K562 (cell line): ENCODE data around the gene CXorf65. TPM values are rescaled to one million over a fixed set of nuclear protein-coding genes. Genes with fewer than 3 reads are reported as not detected.

ENCODE experiments used
- ATAC-seq: fragments of 200-7000 bp; cut with Tn5 transposase; 3 replicates; pipeline ENCODE4 v1.9.1; 2020; ENCODE audit warnings: moderate library complexity
- BruUV-seq: library from RNA; stranded (reverse); fragments of 400-500 nt; replicated peaks from 2 replicates; lab custom pipeline; 2021; lab: Mats Ljungman, UMichigan
- CTCF ChIA-PET: fragments of 300-600 bp; formaldehyde crosslinking; extraction: SDS; loops from one replicate; lab custom pipeline; 2021; ENCODE audit warnings: low intra/inter-chr PET ratio; lab: Yijun Ruan, JAX
- POLR2A ChIA-PET: fragments of 300-600, 350-650 bp; sonication (Branson Sonifier 250); formaldehyde crosslinking; extraction: SDS; loops from one replicate; lab custom pipeline; 2021; ENCODE audit warnings: antibody characterized with exemption, inconsistent platforms; lab: Yijun Ruan, JAX
- DNase-seq, 4 experiments: peaks; one replicate each; pipeline versions ENCODE4 v3.0.0 to v3.0.0-alpha.2; 2011 to 2018; ENCODE audit warnings: low spot score in 3 of 4, mixed read lengths in 3 of 4; ENCODE audit errors: extremely low read depth in 1 of 4
- FAIRE-seq: peaks from 2 replicates; lab custom pipeline; 2011; peaks lifted over from hg19 to GRCh38; lab: Jason Lieb, UNC
- H2AFZ ChIP-seq: 2 replicates; pipeline ENCODE4 v1.6.0; 2011; ENCODE audit warnings: low read depth, low read length, control low read depth, inconsistent platforms
- H3K27ac ChIP-seq: fragments of 200-600 bp; 3 replicates; pipeline ENCODE4 v1.8.0; 2011; ENCODE audit warnings: low read depth, mild to moderate bottlenecking, control low read depth, inconsistent platforms, low read length, moderate library complexity, mixed read lengths; ENCODE audit errors: extremely low read depth
- H3K27me3 ChIP-seq, 2 experiments: fragments of 300-600 bp in 1 of 2; 2 replicates in 1 of 2; 3 replicates in 1 of 2; pipeline versions ENCODE4 v1.6.0 to v1.8.0; 2011; ENCODE audit warnings: inconsistent platforms in 2 of 2, low read length in 2 of 2, mild to moderate bottlenecking in 1 of 2, mixed read lengths in 1 of 2, moderate library complexity in 1 of 2; ENCODE audit not compliant: control insufficient read depth in 2 of 2, insufficient read depth in 2 of 2
- H3K36me3 ChIP-seq: fragments of 300-600 bp; 3 replicates; pipeline ENCODE4 v1.8.0; 2011; ENCODE audit warnings: mild to moderate bottlenecking, low read length, inconsistent platforms; ENCODE audit not compliant: control insufficient read depth, insufficient read depth
- H3K4me1 ChIP-seq, 2 experiments: fragments of 200-600 bp in 1 of 2; replicated peaks in 1 of 2; 2 replicates in 1 of 2; 3 replicates in 1 of 2; pipeline versions ENCODE4 v1.5.1 to v1.8.0; 2011; ENCODE audit warnings: inconsistent platforms in 2 of 2, low read length in 2 of 2, mild to moderate bottlenecking in 1 of 2, mixed read lengths in 1 of 2, moderate library complexity in 1 of 2; ENCODE audit not compliant: control insufficient read depth in 2 of 2, insufficient read depth in 2 of 2
- H3K4me2 ChIP-seq: 2 replicates; pipeline ENCODE4 v1.6.1; 2011; ENCODE audit warnings: low read length, control low read depth, inconsistent platforms, mixed read lengths; ENCODE audit not compliant: insufficient read depth
- H3K4me3 ChIP-seq: fragments of 200-600 bp; sonication (generic), shearing (Covaris generic); 2 replicates; pipeline ENCODE4 v1.5.1; 2016; ENCODE audit warnings: control low read depth, inconsistent platforms
- H3K79me2 ChIP-seq: fragments of 200-600 bp; 3 replicates; pipeline ENCODE4 v1.8.0; 2011; ENCODE audit warnings: low read length, inconsistent platforms; ENCODE audit not compliant: control insufficient read depth, insufficient read depth
- H3K9ac ChIP-seq, 2 experiments: 2 replicates each; pipeline versions ENCODE4 v1.6.0 to v1.6.1; 2011; ENCODE audit warnings: low read depth in 2 of 2, low read length in 2 of 2, control low read depth in 1 of 2, inconsistent platforms in 1 of 2, mild to moderate bottlenecking in 1 of 2, mixed read lengths in 1 of 2; ENCODE audit not compliant: insufficient read depth in 1 of 2
- H3K9me1 ChIP-seq: one replicate; pipeline ENCODE4 v1.6.0; 2011; ENCODE audit warnings: inconsistent platforms, mild to moderate bottlenecking, low read length, moderate library complexity; ENCODE audit not compliant: control insufficient read depth, insufficient read depth
- H3K9me3 ChIP-seq: replicated peaks from 2 replicates; pipeline ENCODE4 v1.5.1; 2011; ENCODE audit warnings: low read depth, low read length, inconsistent platforms; ENCODE audit not compliant: control insufficient read depth, insufficient read depth
- H4K20me1 ChIP-seq: replicated peaks from 2 replicates; pipeline ENCODE4 v1.6.1; 2011; ENCODE audit warnings: low read length, inconsistent platforms, mixed read lengths; ENCODE audit not compliant: control insufficient read depth, insufficient read depth
- DACH1 ChIP-seq: fragments of 450-650 bp; IDR thresholded peaks from 2 replicates; pipeline ENCODE4 v1.6.1; 2018; ENCODE audit not compliant: partially characterized antibody
- ILK ChIP-seq: fragments of 450-650 bp; IDR thresholded peaks from 2 replicates; pipeline ENCODE4 v1.6.1; 2016; ENCODE audit warnings: missing genetic modification characterization, low read depth, mild to moderate bottlenecking, missing compliant biosample characterization, moderate library complexity, borderline replicate concordance
- LEF1 ChIP-seq: fragments of 450-650 bp; IDR thresholded peaks from 2 replicates; pipeline ENCODE4 v1.6.1; 2016; ENCODE audit warnings: mild to moderate bottlenecking
- PKNOX1 ChIP-seq: fragments of 450-650 bp; IDR thresholded peaks from 2 replicates; pipeline ENCODE4 v1.6.1; 2016
- RFX7 ChIP-seq: fragments of 250-450 bp; sonication (Bioruptor Pico); IDR thresholded peaks from 2 replicates; pipeline ENCODE4 v1.5.1; 2021; ENCODE audit warnings: mild to moderate bottlenecking
- TRIM25 ChIP-seq: fragments of 450-650 bp; IDR thresholded peaks from 2 replicates; pipeline ENCODE4 v1.7.0; 2016; ENCODE audit warnings: borderline replicate concordance
- WHSC1 ChIP-seq: IDR thresholded peaks from one replicate; pipeline ENCODE4 v1.6.1; 2012; ENCODE audit warnings: low read length, control low read depth, inconsistent platforms
- ZC3H11A ChIP-seq: IDR thresholded peaks from 2 replicates; pipeline ENCODE4 v1.6.1; 2012; ENCODE audit warnings: low read depth, low read length, improper control_type of control experiment
- ZNF121 ChIP-seq: sonication (generic); formaldehyde crosslinking; conservative IDR thresholded peaks from 2 replicates; pipeline ENCODE4 v1.8.0; 2022; ENCODE audit warnings: missing genetic modification reagents
- ZNF354B ChIP-seq: fragments of 250-450 bp; sonication (Bioruptor Pico); IDR thresholded peaks from 2 replicates; pipeline ENCODE4 v1.4.0; 2020
- ZNF407 ChIP-seq: fragments of 450-650 bp; IDR thresholded peaks from 2 replicates; pipeline ENCODE4 v1.6.1; 2016; ENCODE audit warnings: low read depth
- ZNF445 ChIP-seq: fragments of 250-450 bp; sonication (Bioruptor Pico); IDR thresholded peaks from 2 replicates; pipeline ENCODE4 v1.4.0; 2020; ENCODE audit warnings: low read depth, mild to moderate bottlenecking, moderate library complexity
- WGBS: fragments of 100-300 bp; shearing (Covaris generic); methylation state at CpG from one replicate; pipeline ENCODE4 v1.1.6; 2016; ENCODE audit warnings: low coverage, mixed read lengths; ENCODE audit not compliant: insufficient coverage; ENCODE audit errors: missing lambda C conversion rate; 5-methylcytosine and 5-hydroxymethylcytosine counted together
- in situ Hi-C: fragments of 300-500 bp; cut with MboI; formaldehyde crosslinking; loops from 4 replicates; pipeline ENCODE4 v1.15.0; 2018; ENCODE audit warnings: inconsistent platforms, mixed read lengths
- intact Hi-C: fragments of 100-400 bp; cut with micrococcal nuclease; formaldehyde crosslinking; loops from 2 replicates; pipeline ENCODE4 v1.14.2; 2022
- polyA plus RNA-seq, 8 experiments: library from polyadenylated mRNA; depleted of rRNA in 4 of 8; stranded (reverse) in 5 of 8; unstranded in 3 of 8; fragments of >200 nt; fragmentation: Nextera tagmentation in 2 of 8; fragmentation: Illumina TruSeq in 1 of 8; extraction: Ambion mirVana in 2 of 8; extraction: Trizol in 1 of 8; gene quantifications; 2 replicates each; pipeline versions ENCODE4 v1.2.1 to v1.2.3, GENCODE V29; 2011 to 2014; ENCODE audit warnings: inconsistent platforms in 1 of 8, missing spikeins in 1 of 8
- total RNA-seq, 7 experiments: library from RNA; depleted of rRNA in 6 of 7; stranded (reverse); fragments of >200 nt in 6 of 7; fragmentation: Illumina TruSeq in 2 of 7; extraction: Trizol in 2 of 7; gene quantifications; 2 replicates each; pipeline versions ENCODE4 v1.2.1 to v1.2.3, GENCODE V29; 2011 to 2021; ENCODE audit warnings: low replicate concordance in 1 of 7

The CXorf65 gene
- total and polyA plus RNA-seq, 9 of the 15 experiments (the other 6 are each of a cell fraction or from before 2014, with no cell fraction given): 1.4 to 8.4 (median 2.9) TPM

- Histone ChIP-seq H3K9ac (peak overlapping the region in 1 of 2 experiments; percentile 15; a peak in 1 of 4 replicates), H3K4me2 (no peak overlapping the region), H3K36me3 (peaks cover 3% of the 10 kb centered on the region; the same call in 1 of the 3 replicates), H3K4me3 (no peak overlapping the region), H4K20me1 (no peaks in the 10 kb centered on the region), H3K9me1 (no peaks in the 10 kb centered on the region), H3K27ac (no peak overlapping the region; the same call in 2 of the 3 replicates), H3K4me1 (peaks cover 41 to 42% of the 10 kb centered on the region in 2 experiments), H2AFZ (no peak overlapping the region), H3K9me3 (no peaks in the 10 kb centered on the region), H3K27me3 (no peaks in the 10 kb centered on the region), H3K79me2 (peaks cover 14% of the 10 kb centered on the region)
- POLR2A ChIA-PET: interaction anchor here (0.6 kb wide), 1 partner anchor 51 kb away, joined by 4 read pairs; no protein-coding TSS in a partner anchor
- in situ Hi-C loops: loop anchor here (5.0 kb wide), 1 partner anchor 78 kb away; no protein-coding TSS in a partner anchor
- FAIRE-seq (no peak), DNase-seq (no peak), ATAC-seq (no peak)
- 26% methylated on average over 4 of the region's 5 CpGs for WGBS
- BruUV-seq: no TSS peak
- intact Hi-C loops: loop anchor here (1.0 kb wide), 3 partner anchors 30 to 99 kb away; no protein-coding TSS in a partner anchor
- CTCF ChIA-PET: interaction anchor here (0.6 kb wide), 2 partner anchors 28 to 295 kb away, joined by 3 read pairs; no protein-coding TSS in a partner anchor
- TF ChIP-seq ZC3H11A (no peak), LEF1 (no peak), TRIM25 (no peak), PKNOX1 (no peak), ILK (no peak), WHSC1 (no peak), RFX7 (CRISPR knock-in tag) (no peak), DACH1 (no peak), ZNF121 (no peak), ZNF354B (CRISPR knock-in tag) (no peak), ZNF407 (no peak), ZNF445 (CRISPR knock-in tag) (no peak)
Measured at GRCh38 chrX:71098951-71099506, 7.5 kb downstream of the CXorf65 start.
